A673 (cell line): Measurements from ENCODE around the gene TMBIM6.

Experiments
- CTCF ChIP-seq: fragments of 300-800, 200-600 bp; sonication (generic); conservative IDR thresholded peaks from 2 replicates; pipeline ENCODE4 v1.5.1; 2017; ENCODE audit warnings: low read depth, mild to moderate bottlenecking, antibody characterized with exemption, low read length, moderate library complexity, mixed read lengths
- EZH2 ChIP-seq: fragments of 200-600 bp; sonication (generic); IDR thresholded peaks from 2 replicates; pipeline ENCODE4 v1.6.1; 2017; ENCODE audit warnings: borderline replicate concordance, low read depth, mild to moderate bottlenecking, mixed read lengths, antibody characterized with exemption, low read length; ENCODE audit not compliant: poor library complexity, severe bottlenecking

- TF ChIP-seq CTCF (no peak), EZH2 (no peak)
Observed at GRCh38 chr12:49706351-49707127, 34.8 kb upstream of the TMBIM6 start.
